ENCODE measurements around the gene SGCD.

DNA sequence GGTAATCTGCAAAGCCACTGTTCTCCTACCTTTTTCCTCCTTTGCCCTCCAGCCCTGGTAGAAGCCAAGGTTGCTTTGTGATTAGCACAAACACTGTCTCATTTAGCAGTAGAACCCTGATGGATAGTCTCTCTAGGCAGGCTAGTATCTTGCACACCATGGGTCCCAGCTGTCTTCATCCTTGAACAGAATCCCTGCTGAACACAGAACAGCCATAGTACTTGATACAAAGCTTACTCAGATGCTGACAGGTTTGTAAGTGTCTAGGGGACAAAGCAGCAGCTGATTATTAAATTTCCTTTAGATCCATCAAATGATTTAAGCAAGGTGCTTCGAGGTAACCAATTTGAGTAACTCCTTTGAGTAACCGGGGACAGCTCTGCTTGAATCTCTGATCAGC lies 359.4 kb downstream of the SGCD start:
- no peak for TF ChIP-seq RCOR1 (IDR thresholded peaks at IDR 0.05; ENCODE audit: borderline replicate concordance in 1 of 2, low read depth in 2 of 2, low read length in 2 of 2)
- no peak for TF ChIP-seq SREBF2 (CRISPR knock-in tag; IDR thresholded peaks at IDR 0.05)
- no peak for TF ChIP-seq SMAD4 (CRISPR knock-in tag; conservative IDR thresholded peaks at IDR 0.05)
- no peak for TF ChIP-seq ZFP36 (IDR thresholded peaks at IDR 0.05; ENCODE audit: low read depth, low read length, partially characterized antibody)
- TF ChIP-seq, protein P1, sequence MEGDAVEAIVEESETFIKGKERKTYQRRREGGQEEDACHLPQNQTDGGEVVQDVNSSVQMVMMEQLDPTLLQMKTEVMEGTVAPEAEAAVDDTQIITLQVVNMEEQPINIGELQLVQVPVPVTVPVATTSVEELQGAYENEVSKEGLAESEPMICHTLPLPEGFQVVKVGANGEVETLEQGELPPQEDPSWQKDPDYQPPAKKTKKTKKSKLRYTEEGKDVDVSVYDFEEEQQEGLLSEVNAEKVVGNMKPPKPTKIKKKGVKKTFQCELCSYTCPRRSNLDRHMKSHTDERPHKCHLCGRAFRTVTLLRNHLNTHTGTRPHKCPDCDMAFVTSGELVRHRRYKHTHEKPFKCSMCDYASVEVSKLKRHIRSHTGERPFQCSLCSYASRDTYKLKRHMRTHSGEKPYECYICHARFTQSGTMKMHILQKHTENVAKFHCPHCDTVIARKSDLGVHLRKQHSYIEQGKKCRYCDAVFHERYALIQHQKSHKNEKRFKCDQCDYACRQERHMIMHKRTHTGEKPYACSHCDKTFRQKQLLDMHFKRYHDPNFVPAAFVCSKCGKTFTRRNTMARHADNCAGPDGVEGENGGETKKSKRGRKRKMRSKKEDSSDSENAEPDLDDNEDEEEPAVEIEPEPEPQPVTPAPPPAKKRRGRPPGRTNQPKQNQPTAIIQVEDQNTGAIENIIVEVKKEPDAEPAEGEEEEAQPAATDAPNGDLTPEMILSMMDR (IDR thresholded peaks at IDR 0.05 in 2 of 3, conservative IDR thresholded peaks at IDR 0.05 in 1 of 3; ENCODE audit: insufficient read depth in 2 of 3, low read depth in 1 of 3, low read length in 3 of 3), result no peak
- no peak for TF ChIP-seq DMBX1 (CRISPR knock-in tag; IDR thresholded peaks at IDR 0.05; ENCODE audit: borderline replicate concordance)
- TF ChIP-seq ZNF41 (CRISPR knock-in tag; conservative IDR thresholded peaks at IDR 0.05), result no peak
- TF ChIP-seq BHLHE40 (IDR thresholded peaks at IDR 0.05; ENCODE audit: low read length), result no peak
- no peak for TF ChIP-seq ELF2 (CRISPR knock-in tag; IDR thresholded peaks at IDR 0.05)
